Bronchial epithelial cell (primary cell): ENCODE results near the gene SLCO1B1. TPM values are rescaled to one million over a fixed set of nuclear protein-coding genes. Genes with fewer than 3 reads are reported as not detected.

Experiments used
- DNase-seq: peaks from one replicate; pipeline ENCODE4 v3.0.0-alpha.2; 2010; ENCODE audit warnings: low read depth
- FAIRE-seq: peaks from 2 replicates; lab custom pipeline; 2011; peaks lifted over from hg19 to GRCh38; lab: Jason Lieb, UNC
- H3K27me3 ChIP-seq: 2 replicates; pipeline ENCODE4 v1.5.1; 2011; ENCODE audit warnings: low read length; ENCODE audit not compliant: control insufficient read depth, insufficient read depth
- H3K36me3 ChIP-seq: 2 replicates; pipeline ENCODE4 v1.5.1; 2011; ENCODE audit warnings: low read length; ENCODE audit not compliant: control insufficient read depth, insufficient read depth
- H3K4me3 ChIP-seq: 2 replicates; pipeline ENCODE4 v1.5.1; 2011; ENCODE audit warnings: mild to moderate bottlenecking, low read depth, low read length, control low read depth
- total RNA-seq: library from RNA; depleted of rRNA; stranded (reverse); fragments of >200 nt; gene quantifications from 2 replicates; pipeline ENCODE4 v1.2.1, GENCODE V29; 2014
- TF ChIP-seq, protein P1 (sequence below): IDR thresholded peaks from 2 replicates; pipeline ENCODE4 v1.5.1; 2011; ENCODE audit warnings: mild to moderate bottlenecking, moderate library complexity, low read length, control low read depth, inconsistent platforms; ENCODE audit not compliant: insufficient read depth, severe bottlenecking

Gene SLCO1B1
- total RNA-seq, 1 donor from 2014 or later, result not detected

DNA sequence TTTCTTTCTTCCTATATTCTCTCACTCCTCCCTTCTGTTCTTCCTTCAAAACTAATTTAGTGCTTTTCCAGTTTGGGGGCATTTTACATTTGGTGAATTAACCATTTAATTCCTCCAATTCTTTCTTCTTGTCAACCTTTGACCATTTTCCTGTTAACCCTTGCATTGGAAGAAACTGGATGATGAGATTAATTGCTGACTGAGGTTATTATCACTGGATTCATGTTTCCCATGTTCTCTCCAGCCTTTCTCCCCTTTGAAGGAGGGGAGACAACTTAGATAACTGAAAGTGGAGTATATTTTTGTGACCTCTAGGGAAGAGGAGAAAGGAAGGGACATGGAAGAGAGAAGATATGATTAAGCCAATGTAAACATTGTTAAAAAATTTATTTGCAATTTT is 133.2 kb downstream of the SLCO1B1 start:
- TF ChIP-seq, protein P1, sequence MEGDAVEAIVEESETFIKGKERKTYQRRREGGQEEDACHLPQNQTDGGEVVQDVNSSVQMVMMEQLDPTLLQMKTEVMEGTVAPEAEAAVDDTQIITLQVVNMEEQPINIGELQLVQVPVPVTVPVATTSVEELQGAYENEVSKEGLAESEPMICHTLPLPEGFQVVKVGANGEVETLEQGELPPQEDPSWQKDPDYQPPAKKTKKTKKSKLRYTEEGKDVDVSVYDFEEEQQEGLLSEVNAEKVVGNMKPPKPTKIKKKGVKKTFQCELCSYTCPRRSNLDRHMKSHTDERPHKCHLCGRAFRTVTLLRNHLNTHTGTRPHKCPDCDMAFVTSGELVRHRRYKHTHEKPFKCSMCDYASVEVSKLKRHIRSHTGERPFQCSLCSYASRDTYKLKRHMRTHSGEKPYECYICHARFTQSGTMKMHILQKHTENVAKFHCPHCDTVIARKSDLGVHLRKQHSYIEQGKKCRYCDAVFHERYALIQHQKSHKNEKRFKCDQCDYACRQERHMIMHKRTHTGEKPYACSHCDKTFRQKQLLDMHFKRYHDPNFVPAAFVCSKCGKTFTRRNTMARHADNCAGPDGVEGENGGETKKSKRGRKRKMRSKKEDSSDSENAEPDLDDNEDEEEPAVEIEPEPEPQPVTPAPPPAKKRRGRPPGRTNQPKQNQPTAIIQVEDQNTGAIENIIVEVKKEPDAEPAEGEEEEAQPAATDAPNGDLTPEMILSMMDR, result no peak
- Histone ChIP-seq H3K36me3 (no peaks in the 10 kb centered on the region), H3K27me3 (no peaks in the 10 kb centered on the region), H3K4me3 (no peak overlapping the region)
- no peak for FAIRE-seq
- no peak for DNase-seq

DNA sequence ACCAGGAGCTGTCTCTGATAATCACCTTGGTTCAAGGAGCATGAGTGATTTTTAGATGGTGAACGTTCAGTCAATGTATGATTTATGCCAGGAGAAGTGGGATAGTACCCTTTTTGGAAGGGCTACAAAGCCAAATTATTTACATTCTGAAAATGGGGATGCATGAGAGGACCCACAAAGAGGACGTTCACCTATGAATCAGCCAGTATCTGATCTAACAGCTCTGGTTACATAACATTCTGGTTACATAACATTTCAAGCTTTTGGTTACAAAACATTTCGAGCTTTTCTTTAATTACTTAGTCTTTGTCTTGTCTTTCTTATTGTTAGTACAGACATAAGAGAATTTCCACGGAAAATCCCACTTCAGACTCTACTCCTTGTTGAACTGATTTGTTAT is 134.9 kb downstream of the SLCO1B1 start:
- no peak overlapping the region for H3K4me3 ChIP-seq
- FAIRE-seq (no peak), DNase-seq (no peak)
- H3K36me3 ChIP-seq, result no peaks in the 10 kb centered on the region
- H3K27me3 ChIP-seq, result no peaks in the 10 kb centered on the region
- TF ChIP-seq, protein P1, result no peak

DNA sequence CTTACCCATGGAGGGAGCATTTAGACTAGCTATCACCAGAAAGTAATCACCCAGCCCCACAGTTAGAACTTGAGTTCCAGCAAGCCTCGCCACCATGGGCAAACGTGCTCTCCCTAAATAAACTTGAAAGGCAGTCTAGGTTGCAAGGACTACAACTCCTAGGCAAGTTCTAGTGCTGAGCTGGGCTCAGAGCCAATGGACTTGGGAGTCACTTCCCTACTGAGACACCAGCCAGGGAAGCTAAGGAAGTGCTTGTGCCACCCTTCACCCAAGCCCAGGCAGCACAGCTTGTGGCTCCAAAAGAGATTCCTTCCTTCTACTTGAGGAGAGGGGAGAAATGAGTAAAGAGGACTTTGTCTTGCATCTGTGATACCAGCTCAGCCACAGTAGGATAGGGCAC is 145.8 kb downstream of the SLCO1B1 start:
- TF ChIP-seq, protein P1, result no peak
- Histone ChIP-seq H3K27me3 (no peaks in the 10 kb centered on the region), H3K36me3 (no peaks in the 10 kb centered on the region), H3K4me3 (no peak overlapping the region)
- FAIRE-seq, result no peak
- DNase-seq, result no peak

Other genes starting within 250 kb of the SLCO1B1 start
- gene SLCO1A2, start 203.7 kb downstream of the SLCO1B1 start, total RNA-seq, result not detected in 2 replicates
- gene IAPP, start 241.7 kb downstream of the SLCO1B1 start, total RNA-seq, result not detected in 2 replicates